Right lobe of liver (tissue), 4 donors: ENCODE data around the gene KIAA0825.

Source experiments
- CTCF ChIP-seq, 4 donors: fragments of 200-600 bp in 3 of 4; fragments of 450-650 bp in 1 of 4; IDR thresholded peaks; one replicate each; pipeline versions ENCODE4 v1.5.1 to v1.8.0; 2016 to 2022; ENCODE audit warnings: antibody characterized with exemption in 4 of 4, mild to moderate bottlenecking in 2 of 4
- POLR2A ChIP-seq: fragments of 450-650 bp; IDR thresholded peaks from one replicate; pipeline ENCODE4 v1.6.1; 2017; ENCODE audit warnings: antibody characterized with exemption, mild to moderate bottlenecking
- donor health status: DM: no; HTN: no; CAD: no.
- donor health status: DM: no; HTN: no; CAD: no.
- donor health status: DM: no; HTN: yes; CAD: no.

GRCh38 chr5:94374336-94374735, 244.1 kb downstream of the KIAA0825 start:
- no peak for TF ChIP-seq POLR2A
- TF ChIP-seq CTCF (IDR thresholded peaks at IDR 0.05) = no peak
